DOHH2 (cell line): ENCODE measurements around the gene TRPM4.

ENCODE experiments used
- H3F3A ChIP-seq: fragments of 200-600 bp; sonication (generic), shearing (Covaris generic); 2 replicates; pipeline ENCODE4 v1.6.0; 2016; ENCODE audit warnings: antibody characterized with exemption, mild to moderate bottlenecking; ENCODE audit not compliant: control insufficient read depth, insufficient read depth
- H3K27ac ChIP-seq: fragments of 200-600 bp; sonication (generic); 2 replicates; pipeline ENCODE4 v1.5.1; 2014; ENCODE audit warnings: low read depth, mild to moderate bottlenecking, low read length, moderate library complexity
- H3K27me3 ChIP-seq: fragments of 200-600 bp; sonication (generic); 2 replicates; pipeline ENCODE4 v1.6.1; 2014; ENCODE audit warnings: mild to moderate bottlenecking, low read length, mixed read lengths; ENCODE audit not compliant: control insufficient read depth
- H3K36me3 ChIP-seq: fragments of 200-600 bp; sonication (generic); 2 replicates; pipeline ENCODE4 v1.6.1; 2014; ENCODE audit warnings: mild to moderate bottlenecking, low read length, moderate library complexity, mixed read lengths; ENCODE audit not compliant: control insufficient read depth
- H3K4me1 ChIP-seq: fragments of 200-600 bp; sonication (generic); 2 replicates; pipeline ENCODE4 v1.6.1; 2014; ENCODE audit warnings: mild to moderate bottlenecking, low read length, mixed read lengths; ENCODE audit not compliant: control insufficient read depth
- H3K4me2 ChIP-seq: fragments of 200-600 bp; sonication (generic); 2 replicates; pipeline ENCODE4 v1.6.0; 2014; ENCODE audit warnings: mild to moderate bottlenecking, low read length, moderate library complexity
- H3K4me3 ChIP-seq: fragments of 200-600 bp; sonication (generic); 2 replicates; pipeline ENCODE4 v1.5.1; 2014; ENCODE audit warnings: mild to moderate bottlenecking, low read length, mixed read lengths
- H3K79me2 ChIP-seq: fragments of 200-600 bp; sonication (generic); 2 replicates; pipeline ENCODE4 v1.6.1; 2014; ENCODE audit warnings: mild to moderate bottlenecking, low read length, mixed read lengths; ENCODE audit not compliant: control insufficient read depth
- H3K9me2 ChIP-seq: fragments of 200-600 bp; sonication (generic); replicated peaks from 2 replicates; pipeline ENCODE4 v1.6.1; 2014; ENCODE audit warnings: mild to moderate bottlenecking, low read length, mixed read lengths; ENCODE audit not compliant: control insufficient read depth
- H3K9me3 ChIP-seq: fragments of 200-600 bp; sonication (generic); 2 replicates; pipeline ENCODE4 v1.6.1; 2014; ENCODE audit warnings: antibody characterized with exemption, low read length, mixed read lengths; ENCODE audit not compliant: control insufficient read depth, insufficient read depth
- H4K20me1 ChIP-seq: fragments of 200-600 bp; sonication (generic); 2 replicates; pipeline ENCODE4 v1.6.0; 2014; ENCODE audit warnings: low read depth, mild to moderate bottlenecking, antibody characterized with exemption, low read length, moderate library complexity; ENCODE audit not compliant: control insufficient read depth, insufficient read depth
- CTCF ChIP-seq: fragments of 200-600 bp; sonication (generic); IDR thresholded peaks from one replicate; pipeline ENCODE4 v1.5.1; 2014; ENCODE audit warnings: antibody characterized with exemption, mild to moderate bottlenecking, low read depth, low read length; ENCODE audit not compliant: poor library complexity, severe bottlenecking
- EZH2phosphoT487 ChIP-seq: fragments of 200-600 bp; sonication (generic); IDR thresholded peaks from 2 replicates; pipeline ENCODE4 v1.6.1; 2017; ENCODE audit warnings: borderline replicate concordance, mild to moderate bottlenecking, antibody characterized with exemption, low read length, moderate library complexity, mixed read lengths

The TRPM4 gene

GRCh38 chr19:49243726-49244125 lies 86.1 kb downstream of the TRPM4 start:
- Histone ChIP-seq H4K20me1 (no peaks in the 10 kb centered on the region), H3K9me3 (no peaks in the 10 kb centered on the region), H3K4me1 (no peaks in the 10 kb centered on the region), H3K9me2 (no peaks in the 10 kb centered on the region), H3F3A (no peaks in the 10 kb centered on the region), H3K79me2 (no peaks in the 10 kb centered on the region), H3K27me3 (no peaks in the 10 kb centered on the region), H3K36me3 (no peaks in the 10 kb centered on the region), H3K4me3 (no peak overlapping the region), H3K27ac (no peak overlapping the region), H3K4me2 (no peak overlapping the region)
- no peak for TF ChIP-seq CTCF
- no peak for TF ChIP-seq EZH2phosphoT487

DNA sequence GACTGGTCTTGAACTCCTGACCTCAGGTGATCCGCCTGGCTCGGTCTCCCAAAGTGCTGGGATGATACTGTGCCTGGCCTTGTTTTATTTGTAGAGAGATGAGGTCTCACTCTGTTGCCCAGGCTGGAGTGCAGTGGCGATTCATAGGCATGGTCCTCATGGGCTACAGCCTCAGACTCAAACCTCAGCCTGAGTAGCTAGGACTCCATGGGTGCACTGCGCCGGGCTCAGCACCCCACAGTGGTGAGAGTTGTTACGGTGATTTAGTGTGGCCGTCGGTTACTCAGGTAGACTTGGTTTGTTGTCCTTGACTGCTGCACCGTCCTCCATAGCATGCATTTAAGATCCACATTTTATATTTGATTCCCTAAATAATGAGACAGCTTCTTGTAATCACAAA lies 86.7 kb downstream of the TRPM4 start:
- no peak for TF ChIP-seq CTCF
- no peak for TF ChIP-seq EZH2phosphoT487
- no peak overlapping the region for H3K4me3 ChIP-seq

DNA sequence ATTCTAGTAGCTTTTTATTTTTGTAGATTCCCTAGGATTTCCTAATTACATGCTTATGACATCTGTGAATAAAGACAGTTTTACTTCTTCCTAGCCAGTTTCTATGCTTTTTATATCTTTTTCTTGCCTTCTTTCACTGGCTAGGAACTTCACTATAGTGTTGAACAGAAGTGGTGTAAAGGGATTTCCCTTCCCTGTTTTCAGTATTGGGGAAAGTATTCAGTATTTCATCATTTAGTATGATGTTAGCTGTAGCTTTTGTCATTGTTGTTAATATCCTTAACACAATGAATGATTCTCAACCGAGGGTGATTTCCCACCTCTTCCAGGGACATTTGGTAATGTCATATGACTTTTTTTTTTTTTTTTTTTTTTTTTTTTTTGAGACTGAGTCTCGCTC lies 90.1 kb downstream of the TRPM4 start:
- Histone ChIP-seq H3K4me1 (no peaks in the 10 kb centered on the region), H3F3A (no peaks in the 10 kb centered on the region), H3K9me2 (no peaks in the 10 kb centered on the region), H3K9me3 (no peaks in the 10 kb centered on the region), H3K4me2 (no peak overlapping the region), H3K27ac (no peak overlapping the region), H3K36me3 (no peaks in the 10 kb centered on the region), H3K4me3 (no peak overlapping the region), H3K27me3 (peaks cover 17% of the 10 kb centered on the region), H3K79me2 (no peaks in the 10 kb centered on the region), H4K20me1 (no peaks in the 10 kb centered on the region)
- TF ChIP-seq CTCF = no peak
- TF ChIP-seq EZH2phosphoT487 = no peak

More for the DNA sequence above, 86.7 kb downstream of the TRPM4 start:
- Histone ChIP-seq H3K9me3 (no peaks in the 10 kb centered on the region), H3K9me2 (no peaks in the 10 kb centered on the region), H3K36me3 (no peaks in the 10 kb centered on the region), H3K79me2 (no peaks in the 10 kb centered on the region), H3K4me2 (no peak overlapping the region), H4K20me1 (no peaks in the 10 kb centered on the region), H3K4me1 (no peaks in the 10 kb centered on the region), H3F3A (no peaks in the 10 kb centered on the region), H3K27ac (no peak overlapping the region), H3K27me3 (no peaks in the 10 kb centered on the region)

DNA sequence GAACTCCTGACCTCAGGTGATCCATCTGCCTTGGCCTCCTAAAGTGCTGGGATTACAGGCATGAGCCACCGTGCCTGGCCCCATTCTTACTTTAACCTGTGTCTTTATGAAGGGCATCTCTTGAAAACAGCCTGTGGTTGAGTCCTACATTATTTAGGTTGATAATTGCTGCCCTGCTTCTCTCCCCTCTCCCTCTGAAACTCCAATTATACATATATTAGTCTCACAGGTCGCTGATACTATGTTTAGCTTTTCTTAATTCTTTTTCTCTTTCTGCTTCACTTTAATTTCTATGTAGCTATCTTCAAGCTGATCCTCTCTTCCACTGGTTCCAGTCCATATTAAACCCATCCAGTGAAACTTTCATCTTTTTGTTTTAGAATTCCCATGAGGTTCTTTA lies 92.3 kb downstream of the TRPM4 start:
- Histone ChIP-seq H3K79me2 (no peaks in the 10 kb centered on the region), H3K4me1 (no peaks in the 10 kb centered on the region), H3K27me3 (peaks cover 17% of the 10 kb centered on the region), H3K4me3 (no peak overlapping the region), H3F3A (no peaks in the 10 kb centered on the region), H3K36me3 (no peaks in the 10 kb centered on the region), H3K9me2 (no peaks in the 10 kb centered on the region), H3K4me2 (no peak overlapping the region), H3K27ac (no peak overlapping the region), H4K20me1 (no peaks in the 10 kb centered on the region), H3K9me3 (no peaks in the 10 kb centered on the region)
- TF ChIP-seq CTCF (no peak), EZH2phosphoT487 (no peak)
